Lung (tissue), 12 donors: ENCODE data around the gene CNTNAP2. TPM values are rescaled to one million over a fixed set of nuclear protein-coding genes. Genes with fewer than 3 reads are reported as not detected.

Experiments used
- ATAC-seq: fragments of 200-7000 bp; cut with Tn5 transposase; one replicate; pipeline ENCODE4 v1.9.1; 2020; ENCODE audit warnings: moderate number of reproducible peaks; ENCODE audit not compliant: insufficient read depth, low FRiP score
- DNase-seq, 3 donors: peaks; one replicate each; pipeline ENCODE4 v3.0.0-alpha.2; 2013 to 2017
- H3K27ac ChIP-seq, 2 donors: one replicate each; pipeline ENCODE4 v1.5.1; 2013; ENCODE audit warnings: mild to moderate bottlenecking in 2 of 2, moderate library complexity in 2 of 2, control low read depth in 1 of 2, inconsistent platforms in 1 of 2, low read depth in 1 of 2, low read length in 1 of 2
- H3K27me3 ChIP-seq, 3 donors: one replicate each; pipeline ENCODE4 v1.5.1; 2013; ENCODE audit warnings: low read length in 2 of 3; ENCODE audit not compliant: control insufficient read depth in 3 of 3, insufficient read depth in 3 of 3
- H3K36me3 ChIP-seq, 4 donors: one replicate each; pipeline ENCODE4 v1.5.1; 2013; ENCODE audit warnings: low read length in 4 of 4, mild to moderate bottlenecking in 1 of 4, moderate library complexity in 1 of 4; ENCODE audit not compliant: control insufficient read depth in 4 of 4, insufficient read depth in 4 of 4
- H3K4me1 ChIP-seq, 5 donors: one replicate each; pipeline ENCODE4 v1.5.1; 2013; ENCODE audit warnings: low read length in 5 of 5, mild to moderate bottlenecking in 2 of 5, moderate library complexity in 1 of 5; ENCODE audit not compliant: control insufficient read depth in 5 of 5, insufficient read depth in 5 of 5
- H3K4me3 ChIP-seq: one replicate; pipeline ENCODE4 v1.5.1; 2013; ENCODE audit warnings: mild to moderate bottlenecking, control low read depth, moderate library complexity
- H3K9ac ChIP-seq, 2 donors: one replicate each; pipeline ENCODE4 v1.5.1; 2013; ENCODE audit warnings: low read length in 2 of 2, control low read depth in 1 of 2; ENCODE audit not compliant: insufficient read depth in 1 of 2
- H3K9me3 ChIP-seq, 4 donors: one replicate each; pipeline ENCODE4 v1.5.1; 2013; ENCODE audit warnings: low read length in 3 of 4, mild to moderate bottlenecking in 1 of 4, moderate library complexity in 1 of 4; ENCODE audit not compliant: control insufficient read depth in 4 of 4, insufficient read depth in 3 of 4
- CTCF ChIP-seq: IDR thresholded peaks from 2 replicates; pipeline ENCODE4 v1.5.1; 2012; ENCODE audit warnings: mild to moderate bottlenecking; ENCODE audit errors: control extremely low read depth, extremely low read depth
- WGBS, 2 donors: extraction: QIAGEN DNeasy Blood & Tissue Kit; methylation state at CpG; one replicate each; pipeline ENCODE4 v1.1.7; 2013; 5-methylcytosine and 5-hydroxymethylcytosine counted together
- polyA plus RNA-seq, 2 donors: library from polyadenylated mRNA; stranded (reverse); fragments of 200-250 nt; gene quantifications; one replicate each; pipeline ENCODE4 v1.2.1, GENCODE V29; 2013
- total RNA-seq, 2 donors: library from RNA; depleted of rRNA in 1 of 2; stranded (reverse); fragments of >200 nt in 1 of 2; gene quantifications; one replicate each; pipeline ENCODE4 v1.2.1, GENCODE V29; 2014 to 2021
- donor health status: control.
- donor health status: control.
- donor health status: Bipolar disorder and iron deficiency.
- donor health status: healthy.
- donor health status: DM: yes; HTN: yes; CAD: no.

The CNTNAP2 gene
- total and polyA plus RNA-seq, 4 donors: 0.18 to 45.3 (median 0.52) TPM

GRCh38 chr7:148118371-148118770, 2001.8 kb downstream of the CNTNAP2 start:
- H3K9me3 ChIP-seq: peaks cover 0 to 6% (median 0%) of the 10 kb centered on the region in 4 donors
- H3K4me1 ChIP-seq: no peaks in the 10 kb centered on the region
- no peaks in the 10 kb centered on the region for H3K27me3 ChIP-seq
- no peak overlapping the region for H3K4me3 ChIP-seq
- ATAC-seq (no peak), DNase-seq (no peak)
- no peak overlapping the region for H3K27ac ChIP-seq
- 57 to 67% methylated on average over 5 of the region's 5 CpGs for WGBS, 2 donors
- no peak for TF ChIP-seq CTCF
- no peaks in the 10 kb centered on the region for H3K36me3 ChIP-seq
- H3K9ac ChIP-seq: no peak overlapping the region

- ATAC-seq: no peak
- Histone ChIP-seq H3K4me1 (no peaks in the 10 kb centered on the region), H3K36me3 (no peaks in the 10 kb centered on the region), H3K9ac (no peak overlapping the region), H3K27me3 (no peaks in the 10 kb centered on the region), H3K27ac (no peak overlapping the region), H3K4me3 (no peak overlapping the region), H3K9me3 (peaks cover 0 to 6% (median 0%) of the 10 kb centered on the region in 4 donors)
- TF ChIP-seq CTCF: no peak
- no peak for DNase-seq
- 58 to 64% methylated on average over 4 of the region's 4 CpGs for WGBS, 2 donors
These were observed 2004.8 kb downstream of the CNTNAP2 start for GRCh38 chr7:148121401-148121800.

DNA sequence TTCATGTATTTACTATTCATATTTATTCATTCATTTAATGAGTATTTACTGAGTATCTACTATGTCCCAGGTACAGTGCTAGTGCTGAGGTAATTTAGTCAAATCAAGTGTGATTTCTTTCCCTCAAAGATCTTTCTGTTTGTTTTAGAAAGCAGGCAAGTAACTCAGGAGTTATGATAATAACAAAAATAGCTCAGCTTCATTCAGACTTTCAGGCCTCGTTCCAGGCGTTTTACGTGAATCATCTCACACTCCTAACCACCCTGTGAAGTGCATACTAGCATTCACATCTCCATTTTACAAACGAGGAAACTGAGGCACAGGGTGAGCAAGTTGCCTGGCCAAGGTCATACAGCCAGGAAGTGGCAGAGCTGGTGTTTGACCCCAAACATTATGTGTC, 2005.2 kb downstream of the CNTNAP2 start:
- H3K4me1 ChIP-seq: no peaks in the 10 kb centered on the region
- no peak overlapping the region for H3K4me3 ChIP-seq
- 70 to 75% methylated on average over 4 of the region's 4 CpGs for WGBS, 2 donors
- H3K27me3 ChIP-seq: no peaks in the 10 kb centered on the region
- H3K9me3 ChIP-seq: peaks cover 0 to 6% (median 0%) of the 10 kb centered on the region in 4 donors
- no peak overlapping the region for H3K27ac ChIP-seq
- H3K9ac ChIP-seq: no peak overlapping the region
- TF ChIP-seq CTCF: no peak
- DNase-seq: no peak
- no peaks in the 10 kb centered on the region for H3K36me3 ChIP-seq
- ATAC-seq: no peak

DNA sequence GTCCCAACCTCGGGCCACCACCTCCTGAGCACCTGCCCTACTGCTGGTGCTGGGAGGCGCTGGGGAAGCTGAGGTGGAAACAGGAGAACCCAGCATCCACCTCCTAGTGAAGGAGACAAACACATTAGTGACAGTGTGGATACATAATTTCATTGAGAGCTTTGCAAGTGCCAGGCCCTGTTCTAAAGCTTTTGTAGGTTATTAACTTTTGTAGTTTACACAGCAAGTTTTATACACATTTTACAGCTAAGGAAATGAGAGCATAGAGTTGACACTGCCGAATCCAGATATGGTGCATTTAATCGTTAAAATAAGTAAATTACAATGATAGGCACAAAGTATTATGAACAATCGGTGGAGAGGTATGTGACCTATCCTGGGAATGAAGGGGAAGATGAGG, 2007.9 kb downstream of the CNTNAP2 start:
- 75 to 87% methylated on average over 5 of the region's 5 CpGs for WGBS, 2 donors

More for the DNA sequence above, 2007.9 kb downstream of the CNTNAP2 start:
- Histone ChIP-seq H3K36me3 (no peaks in the 10 kb centered on the region), H3K4me3 (no peak overlapping the region), H3K4me1 (no peaks in the 10 kb centered on the region), H3K9me3 (no peaks in the 10 kb centered on the region), H3K9ac (no peak overlapping the region), H3K27me3 (no peaks in the 10 kb centered on the region), H3K27ac (no peak overlapping the region)
- DNase-seq (no peak), ATAC-seq (no peak)
- TF ChIP-seq CTCF: no peak
